ENCODE measurements around the gene SCARF1.

Gene SCARF1

DNA sequence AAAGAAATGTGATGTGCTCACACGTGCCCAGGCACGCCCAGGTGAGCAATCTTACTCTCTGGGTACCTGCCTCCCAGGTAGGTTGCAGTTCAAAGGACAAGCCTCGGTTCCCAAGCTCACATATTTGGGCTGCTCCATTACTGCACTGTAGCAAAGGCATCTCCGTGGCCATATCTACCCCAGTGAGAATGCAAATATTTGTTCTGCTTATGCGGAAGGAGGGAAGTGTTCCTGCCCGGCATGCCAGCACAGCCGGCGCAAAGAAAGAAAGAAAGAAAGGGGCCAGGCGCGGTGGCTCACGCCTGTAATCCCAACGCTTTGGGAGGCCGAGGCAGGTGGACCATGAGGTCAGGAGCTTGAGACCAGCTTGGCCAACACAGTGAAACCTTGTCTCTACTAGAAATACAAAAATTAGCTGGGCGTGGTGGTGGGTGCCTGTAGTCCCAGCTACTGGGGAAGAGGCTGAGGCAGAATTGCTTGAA, 47.6 kb downstream of the SCARF1 start:
- no peak for DNase-seq

GRCh38 chr17:1593630-1593931, 52.0 kb downstream of the SCARF1 start:
- DNase-seq = no peak

- DNase-seq = no peak
These were observed 52.5 kb downstream of the SCARF1 start for GRCh38 chr17:1592751-1593629.

- no peak for DNase-seq
These were observed 54.0 kb downstream of the SCARF1 start for GRCh38 chr17:1591474-1592090.

GRCh38 chr17:1590747-1591473, 54.6 kb downstream of the SCARF1 start:
- no peak for DNase-seq

DNA sequence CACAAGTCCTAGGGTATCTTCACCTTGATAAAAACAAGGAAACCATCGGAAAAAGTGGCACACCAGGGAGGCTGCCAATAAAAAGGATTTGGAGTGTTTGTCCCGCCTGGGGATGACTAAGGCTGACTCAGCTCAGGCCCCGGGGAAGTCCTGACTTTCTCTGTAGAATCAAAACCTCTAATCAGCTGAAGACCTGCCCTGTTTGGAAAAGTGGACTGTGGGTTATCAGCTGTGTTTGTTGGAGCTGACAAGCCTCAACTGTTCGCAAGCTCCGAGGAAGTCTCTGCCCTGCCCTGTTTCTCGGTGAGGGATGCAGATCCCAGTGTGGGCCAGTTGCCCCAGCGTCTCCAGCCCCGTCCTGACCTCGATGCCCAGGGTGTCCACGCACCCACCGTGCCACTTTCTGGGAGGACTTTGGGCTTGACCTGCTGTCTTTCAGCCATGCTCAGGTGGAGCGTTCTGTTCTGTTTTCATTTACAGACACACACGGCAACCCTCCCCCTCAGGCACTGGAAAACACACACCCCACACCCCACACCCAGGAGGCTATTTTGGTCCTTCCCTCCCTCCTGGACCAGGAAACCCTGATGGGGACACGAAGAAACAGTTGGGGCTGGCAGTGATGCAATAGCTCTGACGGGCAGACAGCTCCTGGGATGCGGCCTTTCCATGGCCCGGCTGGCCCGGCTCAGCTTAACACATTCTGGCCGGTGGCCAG, 55.3 kb downstream of the SCARF1 start:
- DNase-seq = no peak

DNA sequence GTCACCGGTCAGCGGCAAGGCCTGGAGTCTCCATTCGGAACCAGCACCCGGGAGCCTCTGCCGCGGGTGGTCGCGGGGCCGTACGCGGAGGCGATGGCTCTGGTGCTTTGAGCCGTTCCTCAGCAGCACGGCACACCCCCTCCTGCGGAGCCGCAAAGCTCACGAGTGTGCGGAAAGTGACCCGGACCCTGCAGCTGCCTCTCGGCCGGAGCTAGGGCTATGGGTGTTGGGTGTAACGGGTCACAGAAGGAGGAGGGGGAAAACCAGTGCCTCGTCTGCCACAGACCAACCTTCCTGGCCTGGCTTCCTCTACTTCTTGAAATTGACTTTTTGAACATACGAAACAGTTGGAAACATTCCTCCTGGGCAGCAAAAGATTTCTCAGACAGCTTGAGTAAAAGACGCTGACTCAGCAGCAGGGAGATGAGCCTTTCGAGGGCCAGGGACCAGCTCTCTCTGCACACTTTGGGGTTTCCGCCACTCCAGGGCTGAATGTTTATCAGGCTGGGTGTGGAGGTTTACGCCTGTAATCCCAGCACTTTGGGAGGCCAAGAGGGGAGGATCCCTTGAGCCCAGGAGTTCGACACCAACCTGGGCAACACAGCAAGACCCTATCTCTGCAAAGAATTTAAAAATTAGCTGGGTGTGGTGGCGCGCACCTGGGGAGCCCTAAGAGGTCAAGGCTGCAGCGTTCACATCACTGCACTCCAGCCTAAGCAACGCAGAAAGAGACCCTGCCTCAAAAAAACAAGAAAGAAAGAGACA, 56.5 kb downstream of the SCARF1 start:
- DNase-seq = no peak

DNA sequence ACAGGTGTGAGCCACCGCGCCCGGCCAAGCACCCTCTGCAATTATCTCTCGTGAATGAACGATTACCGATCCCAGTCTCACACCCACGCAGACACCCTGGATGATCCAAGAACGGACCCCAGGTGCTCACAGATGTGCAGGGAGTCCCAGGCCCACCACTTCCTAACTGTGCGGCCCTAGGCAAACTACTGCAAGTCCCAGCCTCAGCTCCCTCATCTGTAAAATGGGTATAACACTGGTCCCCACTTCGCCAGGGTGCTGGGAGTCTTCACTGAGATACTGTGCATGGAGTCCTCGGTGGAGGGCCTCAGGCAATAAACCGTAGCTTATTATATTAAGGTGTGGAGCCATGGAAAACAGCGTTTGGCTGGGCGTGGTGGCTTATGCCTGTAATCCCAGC, 61.4 kb downstream of the SCARF1 start:
- no peak for DNase-seq
